Inflammatory macrophage treated with lipopolysaccharide for 4 hours (primary cell): Measurements from ENCODE around the gene PLA2G2C.

ENCODE experiments used
- DNase-seq: peaks from one replicate; pipeline ENCODE4 v3.0.0-alpha.2; 2020

Gene PLA2G2C

GRCh38 chr1:20202166-20202565 lies 15.8 kb upstream of the PLA2G2C start:
- DNase-seq: no peak

- DNase-seq: no peak
Measured at GRCh38 chr1:20200966-20201365, 14.6 kb upstream of the PLA2G2C start.

GRCh38 chr1:20199840-20200239 lies 13.5 kb upstream of the PLA2G2C start:
- DNase-seq: no peak

GRCh38 chr1:20199403-20199802 lies 13.1 kb upstream of the PLA2G2C start:
- DNase-seq: no peak

- DNase-seq: no peak
Measured at GRCh38 chr1:20198918-20199317, 12.6 kb upstream of the PLA2G2C start.

- DNase-seq: no peak
Measured at GRCh38 chr1:20198296-20198695, 12.0 kb upstream of the PLA2G2C start.

GRCh38 chr1:20197329-20197791 lies 11.0 kb upstream of the PLA2G2C start:
- DNase-seq: no peak

- DNase-seq: no peak
Measured at GRCh38 chr1:20195462-20195780, 9.1 kb upstream of the PLA2G2C start.

- DNase-seq: peak; percentile 65
Measured at GRCh38 chr1:20194757-20195461, 8.6 kb upstream of the PLA2G2C start.

GRCh38 chr1:20194224-20194623 lies 7.9 kb upstream of the PLA2G2C start:
- DNase-seq: no peak

- DNase-seq: no peak
Measured at GRCh38 chr1:20192871-20193411, 6.6 kb upstream of the PLA2G2C start.

GRCh38 chr1:20192364-20192763 lies 6.0 kb upstream of the PLA2G2C start:
- DNase-seq: no peak

GRCh38 chr1:20191266-20191825 lies 5.0 kb upstream of the PLA2G2C start:
- no peak for DNase-seq

- no peak for DNase-seq
Measured at GRCh38 chr1:20190256-20191160, 4.2 kb upstream of the PLA2G2C start.

GRCh38 chr1:20189664-20190063 lies 3.3 kb upstream of the PLA2G2C start:
- no peak for DNase-seq

GRCh38 chr1:20188455-20188817 lies 2.1 kb upstream of the PLA2G2C start:
- DNase-seq: peak; percentile 38

GRCh38 chr1:20187813-20188454 lies 1.6 kb upstream of the PLA2G2C start:
- no peak for DNase-seq

GRCh38 chr1:20187103-20187812 lies 940 bp upstream of the PLA2G2C start:
- no peak for DNase-seq

GRCh38 chr1:20184997-20185833 lies 1.1 kb downstream of the PLA2G2C start:
- DNase-seq: no peak

GRCh38 chr1:20184481-20184900 lies 1.8 kb downstream of the PLA2G2C start:
- DNase-seq: no peak

- no peak for DNase-seq
Measured at GRCh38 chr1:20183616-20184271, 2.6 kb downstream of the PLA2G2C start.
